Motor neuron (in vitro differentiated cells): ENCODE results near the gene SYTL3. TPM values are rescaled to one million over a fixed set of nuclear protein-coding genes. Genes with fewer than 3 reads are reported as not detected.

Experiments
- ATAC-seq, 8 experiments: fragments of 200-7000 bp; cut with Tn5 transposase; replicated peaks in 6 of 8; 2 replicates each; pipeline ENCODE4 v1.8.0; 2021; ENCODE audit warnings: mild to moderate bottlenecking in 8 of 8, moderate library complexity in 8 of 8
- H3K27ac ChIP-seq, 2 donors: fragments of 250-450 bp; sonication (Bioruptor Pico); 2 replicates each; pipeline ENCODE4 v1.9.0; 2021; ENCODE audit warnings: antibody characterized with exemption in 2 of 2, mild to moderate bottlenecking in 2 of 2, moderate library complexity in 1 of 2
- H3K4me1 ChIP-seq, 2 donors: fragments of 250-450 bp; sonication (Bioruptor Pico); replicated peaks in 1 of 2; 2 replicates each; pipeline ENCODE4 v1.6.1; 2021; ENCODE audit warnings: antibody characterized with exemption in 2 of 2, mild to moderate bottlenecking in 2 of 2, moderate library complexity in 1 of 2
- H3K4me3 ChIP-seq, 5 donors: fragments of 250-450 bp; sonication (Bioruptor Pico); 2 replicates each; pipeline ENCODE4 v1.9.0; 2021; ENCODE audit warnings: antibody characterized with exemption in 5 of 5, mild to moderate bottlenecking in 5 of 5, moderate library complexity in 4 of 5
- WGBS, 10 experiments: fragments of 450-650 bp; shearing (Covaris generic); methylation state at CpG; one replicate each; pipeline ENCODE4 v1.0.0; 2022; 5-methylcytosine and 5-hydroxymethylcytosine counted together
- in situ Hi-C, 9 experiments: fragments of 400-800 bp; cut with MboI; loops; one replicate each; pipeline ENCODE4 v1.15.0; 2021; ENCODE audit warnings: low sequenced_read_pairs in 9 of 9, low pct_unique_long_range_greater_than_20kb in 2 of 9; ENCODE audit not compliant: unreplicated experiment in 9 of 9
- total RNA-seq, 8 experiments: library from RNA; unstranded; fragments of 300-600 nt; gene quantifications; 2 replicates each; pipeline versions ENCODE4 v1.2.3 to v1.2.4, GENCODE V29; 2022

SYTL3 gene
- total RNA-seq, 8 experiments from 2014 or later = 0.52 to 15.5 (median 1.3) TPM

GRCh38 chr6:158805698-158806377 lies 156.0 kb downstream of the SYTL3 start:
- ATAC-seq = no peak
- in situ Hi-C loops = no loop called here
- WGBS, 10 experiments = 40 to 100% (median 89%) methylated on average over 1 to 4 of the region's 5 CpGs; no CpG with 5 or more reads in 2 of the 10 experiments
- Histone ChIP-seq H3K27ac (no peak overlapping the region), H3K4me3 (no peak overlapping the region), H3K4me1 (peaks cover 20 to 23% of the 10 kb centered on the region in 2 donors)

GRCh38 chr6:158807515-158808441 lies 157.9 kb downstream of the SYTL3 start:
- in situ Hi-C loops = no loop called here
- no peak overlapping the region for H3K27ac ChIP-seq
- 67 to 93% (median 80%) methylated on average over 3 to 7 of the region's 8 CpGs; no CpG with 5 or more reads in 1 of the 10 experiments for WGBS, 10 experiments
- no peak overlapping the region for H3K4me3 ChIP-seq
- peaks cover 20 to 23% of the 10 kb centered on the region in 2 donors for H3K4me1 ChIP-seq
- ATAC-seq = no peak

- Histone ChIP-seq H3K27ac (no peak overlapping the region), H3K4me3 (no peak overlapping the region), H3K4me1 (peaks cover 20 to 23% of the 10 kb centered on the region in 2 donors)
- ATAC-seq = no peak
- WGBS, 10 experiments = 60 to 100% (median 100%) methylated on average over 1 to 5 of the region's 6 CpGs; no CpG with 5 or more reads in 3 of the 10 experiments
- in situ Hi-C loops = no loop called here
Observed at GRCh38 chr6:158808442-158808833, 158.6 kb downstream of the SYTL3 start.

GRCh38 chr6:158808941-158809678 lies 159.3 kb downstream of the SYTL3 start:
- in situ Hi-C loops = no loop called here
- peaks cover 16 to 17% of the 10 kb centered on the region in 2 donors for H3K4me1 ChIP-seq
- no peak overlapping the region for H3K27ac ChIP-seq
- H3K4me3 ChIP-seq = no peak overlapping the region
- 17 to 93% (median 65%) methylated on average over 1 to 8 of the region's 8 CpGs for WGBS, 10 experiments
- ATAC-seq = peak; percentile 39 to 90 (median 70)

DNA sequence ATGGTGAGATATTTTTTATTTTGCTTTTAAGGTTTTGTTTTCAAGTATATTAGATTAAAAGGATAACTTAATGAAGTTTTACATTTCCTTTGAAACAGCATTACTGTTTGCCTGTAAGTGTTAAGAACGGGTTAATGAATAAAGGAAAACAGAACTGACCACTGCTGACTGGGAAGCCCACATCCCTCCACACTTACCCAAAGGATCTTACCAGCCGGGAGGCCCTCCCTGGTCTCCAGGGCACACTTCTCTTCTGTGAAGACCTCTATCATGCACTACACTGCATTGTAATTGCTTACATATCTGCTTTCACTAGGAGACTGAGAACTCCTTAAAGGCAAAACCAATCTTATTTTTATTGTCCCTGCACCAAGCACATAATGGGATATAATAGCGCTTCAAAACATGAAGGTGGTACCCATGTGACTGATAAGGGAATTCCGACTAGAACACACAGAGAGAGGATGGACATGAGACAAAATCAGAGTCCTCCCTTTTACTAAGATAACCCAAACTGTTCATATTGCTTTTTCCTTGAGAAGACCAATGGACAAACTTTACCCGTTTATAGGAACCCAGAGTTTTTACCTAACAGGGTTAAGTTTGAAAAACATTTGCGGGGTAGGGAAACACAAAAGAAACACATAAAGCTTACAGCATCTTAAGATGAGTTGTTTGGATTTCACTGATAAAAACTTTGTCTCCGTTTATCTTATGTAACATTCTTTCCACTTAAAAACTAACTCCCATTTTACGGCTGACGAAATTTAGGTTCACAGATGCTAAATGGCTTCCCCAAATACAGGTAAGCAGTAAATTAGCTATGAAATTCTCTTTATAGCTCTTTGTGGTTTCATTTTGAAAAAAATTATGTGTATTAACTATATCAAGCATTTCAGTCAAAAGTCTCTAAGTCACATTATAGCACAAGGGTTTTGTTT lies 160.6 kb downstream of the SYTL3 start:
- no peak overlapping the region for H3K4me3 ChIP-seq
- 0 to 88% (median 77%) methylated on average over 1 to 9 of the region's 9 CpGs for WGBS, 10 experiments
- peaks cover 16% of the 10 kb centered on the region in 2 donors for H3K4me1 ChIP-seq
- H3K27ac ChIP-seq = no peak overlapping the region
- ATAC-seq = peak in 2 of 8 experiments; percentile 21 to 51
- in situ Hi-C loops = no loop called here

GRCh38 chr6:158812611-158813010 lies 162.8 kb downstream of the SYTL3 start:
- in situ Hi-C loops = no loop called here
- H3K4me1 ChIP-seq = peaks cover 16 to 19% of the 10 kb centered on the region in 2 donors
- WGBS, 10 experiments = 73 to 100% (median 90%) methylated on average over 1 to 5 of the region's 5 CpGs; no CpG with 5 or more reads in 4 of the 10 experiments

DNA sequence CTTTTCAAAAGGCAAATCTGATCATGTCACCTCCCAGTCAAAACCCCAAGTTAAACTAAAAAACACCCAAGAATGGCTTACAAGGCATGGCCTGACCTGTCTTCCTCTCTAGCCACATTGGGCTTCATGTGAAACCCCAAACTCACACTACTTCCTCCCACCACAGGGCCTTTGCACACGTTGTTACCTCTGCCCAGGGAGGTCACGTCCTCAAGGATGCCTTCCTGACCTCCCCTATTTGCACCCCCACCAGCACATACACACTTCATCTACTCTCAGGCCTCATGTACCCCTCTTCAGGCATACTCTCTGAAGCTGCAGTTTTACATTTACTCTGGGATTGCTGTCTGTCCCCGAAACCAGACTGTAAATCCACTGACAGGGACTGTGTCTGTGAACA lies 163.2 kb downstream of the SYTL3 start:
- Histone ChIP-seq H3K4me3 (no peak overlapping the region), H3K4me1 (peaks cover 16 to 19% of the 10 kb centered on the region in 2 donors), H3K27ac (no peak overlapping the region)
- in situ Hi-C loops = no loop called here
- no peak for ATAC-seq
- WGBS, 10 experiments = 80 to 100% (median 85%) methylated on average over 1 to 3 of the region's 3 CpGs; no CpG with 5 or more reads in 5 of the 10 experiments

More at GRCh38 chr6:158812611-158813010, 162.8 kb downstream of the SYTL3 start:
- ATAC-seq = no peak
- Histone ChIP-seq H3K27ac (no peak overlapping the region), H3K4me3 (no peak overlapping the region)

Other genes starting within 250 kb of the SYTL3 start
- gene TMEM181, start 90.0 kb upstream of the SYTL3 start, total RNA-seq = 10 to 100 TPM; 14.4 to 43.9 (median 25.9) TPM
- 100 to 1,000 TPM; 119 to 364 (median 197) TPM for gene DYNLT1, start 5.3 kb upstream of the SYTL3 start, total RNA-seq
- gene EZR, start 169.3 kb downstream of the SYTL3 start, total RNA-seq = 100 to 1,000 TPM in 1 of 8 experiments, 10 to 100 TPM in 7; 10.9 to 180 (median 24.5) TPM